ENCODE results near the gene ARIH2.

The ARIH2 gene

GRCh38 chr3:49020330-49021212 is 101.9 kb downstream of the ARIH2 start:
- DNase-seq (ENCODE audit: low read depth), result no peak

GRCh38 chr3:49021213-49021812 is 102.7 kb downstream of the ARIH2 start:
- peak; percentile 97 for DNase-seq (ENCODE audit: low read depth)

GRCh38 chr3:49021813-49022687 is 103.4 kb downstream of the ARIH2 start, which contains the start of gene NDUFAF3:
Gene NDUFAF3 (plus strand): TSS chr3:49022121. CDS start chr3:49022145, 24 bp downstream.
- DNase-seq (ENCODE audit: low read depth), result peak; percentile 85

- no peak for DNase-seq (ENCODE audit: low read depth)
Measured at GRCh38 chr3:49022688-49023171, 104.1 kb downstream of the ARIH2 start.

- no peak for DNase-seq (ENCODE audit: low read depth)
Measured at GRCh38 chr3:49023775-49024174, 105.1 kb downstream of the ARIH2 start.

- no peak for DNase-seq (ENCODE audit: low read depth)
Measured at GRCh38 chr3:49024449-49024848, 105.8 kb downstream of the ARIH2 start.

GRCh38 chr3:49025005-49025792 is 106.6 kb downstream of the ARIH2 start:
- DNase-seq (ENCODE audit: low read depth), result no peak

- DNase-seq (ENCODE audit: low read depth), result no peak
Measured at GRCh38 chr3:49025793-49026520, 107.3 kb downstream of the ARIH2 start.

- DNase-seq (ENCODE audit: low read depth), result no peak
Measured at GRCh38 chr3:49026536-49026935, 107.9 kb downstream of the ARIH2 start.

- no peak for DNase-seq (ENCODE audit: low read depth)
Measured at GRCh38 chr3:49027634-49028033, 109.0 kb downstream of the ARIH2 start.

GRCh38 chr3:49028298-49028672 is 109.6 kb downstream of the ARIH2 start:
- no peak for DNase-seq (ENCODE audit: low read depth)

- DNase-seq (ENCODE audit: low read depth), result peak; percentile 79
Measured at GRCh38 chr3:49028673-49029562, 110.3 kb downstream of the ARIH2 start, which contains the start of gene IMPDH2. Gene IMPDH2 (minus strand): TSS chr3:49029398. CDS start chr3:49029350, 48 bp downstream.

- DNase-seq (ENCODE audit: low read depth), result no peak
Measured at GRCh38 chr3:49029563-49029884, 110.9 kb downstream of the ARIH2 start.

GRCh38 chr3:49030321-49030720 is 111.7 kb downstream of the ARIH2 start:
- DNase-seq (ENCODE audit: low read depth), result no peak

GRCh38 chr3:49032646-49033304 is 114.1 kb downstream of the ARIH2 start:
- DNase-seq (ENCODE audit: low read depth), result no peak

- no peak for DNase-seq (ENCODE audit: low read depth)
Measured at GRCh38 chr3:49034650-49035049, 116.0 kb downstream of the ARIH2 start.

GRCh38 chr3:49035281-49035680 is 116.6 kb downstream of the ARIH2 start:
- no peak for DNase-seq (ENCODE audit: low read depth)

Data from stimulated activated CD8-positive, alpha-beta memory T cell treated with anti-CD3 and anti-CD28 coated beads, Interleukin-7, amount 100 ng/mL, for 24 hours (primary cell).